Endothelial cell of umbilical vein (primary cell): ENCODE data around the gene NLRP9. TPM values are rescaled to one million over a fixed set of nuclear protein-coding genes. Genes with fewer than 3 reads are reported as not detected.

Source experiments
- BruUV-seq: library from RNA; stranded (reverse); fragments of 400-500 nt; replicated peaks from 2 replicates; lab custom pipeline; 2021; lab: Mats Ljungman, UMichigan
- CTCF ChIA-PET: fragments of 300-600, 350-600 bp; sonication (Branson Sonifier 250); formaldehyde crosslinking; loops from one replicate; lab custom pipeline; 2021; ENCODE audit warnings: antibody characterized with exemption, inconsistent platforms; lab: Charles Lee
- POLR2A ChIA-PET: fragments of 300-600, 350-600 bp; sonication (Branson Sonifier 250); formaldehyde crosslinking; loops from one replicate; lab custom pipeline; 2021; ENCODE audit warnings: antibody characterized with exemption, inconsistent platforms; lab: Charles Lee
- DNase-seq: peaks from one replicate; pipeline ENCODE4 v3.0.0-alpha.2; 2011; ENCODE audit warnings: low read depth, low spot score
- FAIRE-seq: peaks from 2 replicates; lab custom pipeline; 2011; peaks lifted over from hg19 to GRCh38; lab: Jason Lieb, UNC
- H2AFZ ChIP-seq: 2 replicates; pipeline ENCODE4 v1.6.0; 2012; ENCODE audit warnings: low read depth, low read length, control low read depth, inconsistent platforms
- H3K27ac ChIP-seq: 2 replicates; pipeline ENCODE4 v1.5.1; 2011; ENCODE audit warnings: low read depth, mild to moderate bottlenecking, control low read depth, low read length, moderate library complexity; ENCODE audit not compliant: insufficient read depth
- H3K27me3 ChIP-seq, 2 experiments: 2 replicates each; pipeline versions ENCODE4 v1.6.0 to v1.6.1; 2011; ENCODE audit warnings: low read length in 2 of 2, mixed read lengths in 1 of 2; ENCODE audit not compliant: control insufficient read depth in 2 of 2, insufficient read depth in 2 of 2
- H3K36me3 ChIP-seq, 2 experiments: 2 replicates in 1 of 2; 3 replicates in 1 of 2; pipeline ENCODE4 v1.5.1; 2011; ENCODE audit warnings: low read length in 2 of 2, mild to moderate bottlenecking in 1 of 2, moderate library complexity in 1 of 2; ENCODE audit not compliant: control insufficient read depth in 2 of 2, insufficient read depth in 2 of 2; ENCODE audit errors: extremely low read depth in 1 of 2
- H3K4me1 ChIP-seq: 3 replicates; pipeline ENCODE4 v1.5.1; 2011; ENCODE audit warnings: mild to moderate bottlenecking, low read length; ENCODE audit not compliant: control insufficient read depth, insufficient read depth; ENCODE audit errors: extremely low read depth
- H3K4me2 ChIP-seq: 2 replicates; pipeline ENCODE4 v1.6.1; 2011; ENCODE audit warnings: low read length, control low read depth, mixed read lengths; ENCODE audit not compliant: insufficient read depth
- H3K4me3 ChIP-seq, 3 experiments: fragments of 200-600 bp in 1 of 3; sonication (generic), shearing (Covaris generic) in 1 of 3; replicated peaks in 1 of 3; 2 replicates each; pipeline ENCODE4 v1.5.1; 2011 to 2016; ENCODE audit warnings: control low read depth in 3 of 3, low read length in 3 of 3, mild to moderate bottlenecking in 2 of 3, inconsistent platforms in 1 of 3, low read depth in 1 of 3, moderate library complexity in 1 of 3; ENCODE audit not compliant: insufficient read depth in 1 of 3
- H3K79me2 ChIP-seq: 2 replicates; pipeline ENCODE4 v1.6.0; 2012; ENCODE audit warnings: low read length, inconsistent platforms; ENCODE audit not compliant: control insufficient read depth, insufficient read depth
- H3K9ac ChIP-seq: replicated peaks from 2 replicates; pipeline ENCODE3; 2011; ENCODE audit warnings: low read length, control low read depth; ENCODE audit not compliant: insufficient read depth; ENCODE audit errors: extremely low read depth
- H3K9me1 ChIP-seq: replicated peaks from 3 replicates; pipeline ENCODE4 v1.6.0; 2011; ENCODE audit warnings: mild to moderate bottlenecking, low read length; ENCODE audit not compliant: control insufficient read depth, insufficient read depth; ENCODE audit errors: extremely low read depth
- H3K9me3 ChIP-seq: replicated peaks from 2 replicates; pipeline ENCODE4 v1.5.1; 2012; ENCODE audit warnings: low read length, inconsistent platforms; ENCODE audit not compliant: control insufficient read depth, insufficient read depth
- H4K20me1 ChIP-seq: replicated peaks from 2 replicates; pipeline ENCODE3; 2011; ENCODE audit warnings: mild to moderate bottlenecking, low read length; ENCODE audit not compliant: control insufficient read depth, insufficient read depth; ENCODE audit errors: extremely low read depth
- CTCF ChIP-seq, 2 donors: IDR thresholded peaks; 1 replicate in 1 of 2; 2 replicates in 1 of 2; pipeline ENCODE4 v1.5.1; 2011; ENCODE audit warnings: low read length in 2 of 2, mild to moderate bottlenecking in 2 of 2, moderate library complexity in 2 of 2, control low read depth in 1 of 2, inconsistent platforms in 1 of 2, low read depth in 1 of 2; ENCODE audit not compliant: insufficient read depth in 1 of 2; ENCODE audit errors: extremely low read depth in 1 of 2
- EZH2 ChIP-seq: IDR thresholded peaks from 2 replicates; pipeline ENCODE4 v1.6.1; 2012; ENCODE audit warnings: borderline replicate concordance, low read depth, mild to moderate bottlenecking, moderate library complexity, low read length, inconsistent platforms; ENCODE audit not compliant: severe bottlenecking
- FOS ChIP-seq: IDR thresholded peaks from 2 replicates; pipeline ENCODE4 v1.6.1; 2011; ENCODE audit warnings: mild to moderate bottlenecking, low read length, moderate library complexity, borderline replicate concordance; ENCODE audit not compliant: insufficient read depth
- GATA2 ChIP-seq: IDR thresholded peaks from 2 replicates; pipeline ENCODE4 v1.7.0; 2011; ENCODE audit warnings: low read depth, mild to moderate bottlenecking, moderate library complexity, mixed read lengths, low read length; ENCODE audit not compliant: insufficient read length, insufficient read depth
- JUN ChIP-seq: IDR thresholded peaks from 2 replicates; pipeline ENCODE4 v1.6.1; 2011; ENCODE audit warnings: borderline replicate concordance, low read depth; ENCODE audit not compliant: insufficient read length, insufficient read depth
- MAX ChIP-seq: IDR thresholded peaks from 2 replicates; pipeline ENCODE4 v1.6.1; 2011; ENCODE audit not compliant: insufficient read depth, insufficient read length
- MYC ChIP-seq: IDR thresholded peaks from one replicate; pipeline ENCODE4 v1.6.1; 2011; ENCODE audit warnings: mild to moderate bottlenecking, low read depth, low read length
- POLR2A ChIP-seq: IDR thresholded peaks from 2 replicates; pipeline ENCODE4 v1.6.1; 2012; ENCODE audit warnings: low read depth, mild to moderate bottlenecking, control low read depth, low read length
- POLR2AphosphoS5 ChIP-seq: IDR thresholded peaks from 2 replicates; pipeline ENCODE4 v1.6.1; 2012; ENCODE audit warnings: low read depth, mild to moderate bottlenecking, control low read depth, low read length, moderate library complexity; ENCODE audit not compliant: insufficient read depth
- dilution Hi-C: fragments of 300-500 bp; cut with MboI; formaldehyde crosslinking; loops from one replicate; pipeline ENCODE4 v1.15.0; 2019; ENCODE audit warnings: low sequenced_read_pairs; ENCODE audit not compliant: extremely low pct_ligation_motif_present
- intact Hi-C: fragments of 100-400 bp; cut with micrococcal nuclease; formaldehyde crosslinking; loops from one replicate; pipeline ENCODE4 v1.10.0; 2022
- polyA plus RNA-seq, 4 experiments: library from polyadenylated mRNA; depleted of rRNA in 3 of 4; stranded (reverse) in 3 of 4; unstranded in 1 of 4; fragments of >200 nt; gene quantifications; 2 replicates each; pipeline versions ENCODE4 v1.2.1 to v1.2.3, GENCODE V29; 2011 to 2012; ENCODE audit warnings: missing spikeins in 1 of 4
- total RNA-seq: library from RNA; stranded (reverse); gene quantifications from 2 replicates; pipeline ENCODE4 v1.2.3, GENCODE V29; 2021

The NLRP9 gene
- total and polyA plus RNA-seq, 2 donors (not counting 3 experiments of a cell fraction or from before 2014, with no cell fraction given) = not detected

- Histone ChIP-seq H3K9me1 (no peaks in the 10 kb centered on the region), H4K20me1 (no peaks in the 10 kb centered on the region), H3K4me3 (no peak overlapping the region), H3K4me2 (no peak overlapping the region), H3K9me3 (no peaks in the 10 kb centered on the region), H3K4me1 (no peaks in the 10 kb centered on the region), H3K9ac (no peak overlapping the region), H3K79me2 (no peaks in the 10 kb centered on the region), H3K36me3 (peaks cover 0 to 19% of the 10 kb centered on the region in 2 experiments), H2AFZ (no peak overlapping the region), H3K27ac (no peak overlapping the region), H3K27me3 (no peaks in the 10 kb centered on the region)
- FAIRE-seq (no peak), DNase-seq (no peak)
- TF ChIP-seq FOS (no peak), MAX (no peak), MYC (no peak), JUN (no peak), POLR2AphosphoS5 (no peak), POLR2A (no peak), GATA2 (no peak), CTCF (IDR thresholded peaks at IDR 0.05; ENCODE audit: extremely low read depth in 1 of 2, insufficient read depth in 1 of 2, low read depth in 1 of 2, low read length in 2 of 2) (no peak), EZH2 (no peak)
- CTCF ChIA-PET = no interaction called here
- dilution Hi-C loops = no loop called here
- POLR2A ChIA-PET = no interaction called here
- intact Hi-C loops = loop anchor here (10.0 kb wide), 1 partner anchor 634 kb away; no protein-coding TSS in a partner anchor
- BruUV-seq = no TSS peak
These were observed 37.4 kb downstream of the NLRP9 start for GRCh38 chr19:55700813-55701212.
